GM21619 (cell line): ENCODE measurements around the gene IFNA8.
A peak's percentile ranks its signal among the peaks of the same experiment; 100 is the strongest.
"Not testable (repeated sequence)": the region's sequence is repeated elsewhere in the genome, so short reads cannot be mapped to it uniquely, and the experiment has no call there.

Experiments
- ATAC-seq: cut with Tn5 transposase; IDR thresholded peaks from one replicate; pipeline ENCODE4 v1.9.1; 2021; ENCODE audit not compliant: unreplicated experiment

The IFNA8 gene

DNA sequence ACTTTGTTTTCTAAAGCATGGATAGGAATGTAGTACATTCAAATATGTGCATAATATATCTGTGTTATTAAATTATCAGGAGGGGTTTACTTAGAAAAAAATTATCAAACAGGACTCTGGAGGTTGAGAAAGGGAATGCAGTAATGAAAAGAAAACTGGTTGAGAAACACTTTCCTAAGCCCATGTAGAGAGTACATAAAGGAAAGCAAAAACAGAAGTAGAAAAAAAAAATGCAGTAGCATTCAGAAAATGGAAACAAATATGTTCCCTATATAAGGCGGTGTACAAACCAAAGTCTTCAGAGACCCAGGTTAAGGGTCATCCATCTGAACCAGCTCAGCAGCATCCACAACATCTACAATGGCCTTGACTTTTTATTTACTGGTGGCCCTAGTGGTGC lies at the start of gene IFNA8:
IFNA8 (plus strand) TSS at position 301 of the 400 bp plus-strand sequence; CDS start at position 361, 60 bp downstream.
- no peak for ATAC-seq

- ATAC-seq: no peak
Measured at GRCh38 chr9:21362287-21362686, 46.6 kb upstream of the IFNA8 start.

GRCh38 chr9:21367169-21367568 lies 41.7 kb upstream of the IFNA8 start:
- ATAC-seq: peak; percentile 80

DNA sequence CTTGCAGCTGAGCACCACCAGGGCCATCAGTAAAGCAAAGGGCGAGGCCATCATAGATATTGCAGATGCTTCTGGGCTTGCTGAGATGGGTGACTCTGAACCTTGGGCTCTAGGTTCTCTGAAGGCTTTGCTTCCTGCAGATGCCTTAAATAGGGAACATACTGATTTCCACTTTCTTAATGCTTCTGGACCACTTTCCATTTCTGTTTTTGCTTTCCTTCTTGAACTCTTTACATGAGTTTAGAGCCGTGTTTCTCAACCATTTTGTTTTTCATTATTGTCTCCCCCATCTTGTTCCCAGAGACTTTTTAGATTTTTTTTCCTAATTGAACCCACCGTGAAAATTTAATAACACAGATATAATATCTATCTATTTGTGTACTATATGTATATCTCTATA lies 41.0 kb upstream of the IFNA8 start, which contains the start of gene IFNA13:
IFNA13 (minus strand) TSS at position 101 of the 400 bp plus-strand sequence; CDS start at position 54, 47 bp downstream.
- no peak for ATAC-seq

DNA sequence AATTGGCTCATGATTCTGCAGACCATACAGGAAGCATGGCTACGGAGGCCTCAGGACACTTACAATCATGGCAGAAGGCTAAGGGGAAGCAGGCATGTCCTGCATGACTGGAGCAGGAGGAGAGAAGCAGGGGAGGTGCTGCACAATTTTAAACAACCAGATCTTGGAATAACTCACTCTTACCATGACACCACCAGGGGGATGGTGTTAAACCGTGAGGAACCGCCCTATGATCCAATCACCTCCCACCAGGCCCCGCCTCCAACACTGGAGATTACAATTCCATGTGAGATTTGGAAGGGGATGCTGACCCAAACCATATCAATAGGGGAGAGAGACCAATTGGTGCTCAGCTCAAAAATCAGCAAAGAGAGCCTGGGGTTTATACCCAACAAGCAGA lies 37.5 kb upstream of the IFNA8 start:
- not testable (repeated sequence) for ATAC-seq

DNA sequence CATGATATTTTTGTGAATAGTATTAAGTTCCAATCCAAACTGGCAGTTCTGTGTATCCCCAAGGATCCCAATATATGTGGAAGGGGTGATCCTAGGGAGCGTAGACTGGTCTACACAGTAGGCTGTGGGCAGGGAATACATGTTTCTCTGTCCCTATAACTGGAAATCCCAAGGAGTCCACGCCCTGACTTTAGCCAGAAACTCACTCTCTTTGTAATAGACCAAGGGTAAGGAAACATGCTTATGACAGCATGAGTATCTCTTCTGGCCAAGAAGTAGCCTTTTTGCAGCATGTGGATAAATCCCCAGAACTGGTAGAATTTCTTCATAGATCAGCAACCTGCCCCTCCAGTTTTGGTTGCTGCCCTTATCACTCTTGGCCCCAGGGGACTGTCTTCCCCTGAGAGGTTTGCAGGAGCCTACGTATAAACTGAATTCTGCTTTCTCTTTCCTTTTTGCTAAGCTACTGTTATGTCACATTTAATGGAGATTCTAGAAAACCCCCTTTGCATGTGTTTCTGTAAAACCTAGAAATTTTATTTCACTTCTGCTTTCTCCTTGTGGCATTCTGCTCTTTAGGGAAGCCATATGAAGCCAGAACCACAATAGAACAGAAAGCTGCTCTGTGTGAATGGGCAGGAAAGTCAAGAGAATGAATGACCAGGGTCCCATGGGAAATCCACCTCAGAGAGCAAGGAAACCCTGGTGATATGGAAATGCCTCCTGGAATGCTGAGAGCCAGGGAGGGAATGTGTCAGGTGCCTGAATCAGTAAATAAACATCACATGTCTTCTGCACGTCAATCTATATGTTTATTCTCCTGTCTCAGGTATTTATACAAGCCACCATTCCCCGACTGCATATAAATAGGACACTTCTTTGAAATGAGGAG lies 27.2 kb upstream of the IFNA8 start:
- peak; percentile 97 for ATAC-seq

- no peak for ATAC-seq
Measured at GRCh38 chr9:21383627-21384026, 25.3 kb upstream of the IFNA8 start.

DNA sequence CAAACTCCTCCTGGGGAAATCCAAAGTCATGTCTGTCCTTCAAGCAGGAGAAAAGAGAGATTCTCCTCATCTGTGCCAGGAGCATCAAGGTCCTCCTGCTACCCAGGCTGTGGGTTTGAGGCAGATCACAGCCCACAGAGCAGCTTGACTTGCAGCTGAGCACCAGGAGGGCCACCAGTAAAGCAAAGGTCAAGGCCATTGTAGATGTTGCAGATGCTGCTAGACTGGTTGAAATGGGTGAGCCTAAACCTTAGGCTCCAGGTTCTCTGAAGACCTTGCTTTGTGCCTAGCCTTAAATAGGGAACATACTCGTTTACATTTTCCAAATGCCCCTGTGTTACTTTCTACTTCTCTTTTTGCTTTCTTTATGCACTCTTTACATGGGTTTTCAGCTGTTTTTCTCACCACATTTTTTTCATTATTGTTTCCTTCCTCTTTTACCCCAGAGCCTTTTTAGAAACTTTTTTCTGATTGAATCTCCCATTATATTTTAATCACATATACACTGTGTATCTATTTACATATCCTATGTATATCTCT lies 23.7 kb upstream of the IFNA8 start, which contains the start of gene IFNA2:
IFNA2 (minus strand) TSS at position 268 of the 540 bp plus-strand sequence; CDS start at position 199, 69 bp downstream.
- no peak for ATAC-seq

- ATAC-seq: peak; percentile 83
Measured at GRCh38 chr9:21392270-21392669, 16.6 kb upstream of the IFNA8 start.

GRCh38 chr9:21395778-21396717 lies 12.9 kb upstream of the IFNA8 start:
- ATAC-seq: peak; percentile 57

DNA sequence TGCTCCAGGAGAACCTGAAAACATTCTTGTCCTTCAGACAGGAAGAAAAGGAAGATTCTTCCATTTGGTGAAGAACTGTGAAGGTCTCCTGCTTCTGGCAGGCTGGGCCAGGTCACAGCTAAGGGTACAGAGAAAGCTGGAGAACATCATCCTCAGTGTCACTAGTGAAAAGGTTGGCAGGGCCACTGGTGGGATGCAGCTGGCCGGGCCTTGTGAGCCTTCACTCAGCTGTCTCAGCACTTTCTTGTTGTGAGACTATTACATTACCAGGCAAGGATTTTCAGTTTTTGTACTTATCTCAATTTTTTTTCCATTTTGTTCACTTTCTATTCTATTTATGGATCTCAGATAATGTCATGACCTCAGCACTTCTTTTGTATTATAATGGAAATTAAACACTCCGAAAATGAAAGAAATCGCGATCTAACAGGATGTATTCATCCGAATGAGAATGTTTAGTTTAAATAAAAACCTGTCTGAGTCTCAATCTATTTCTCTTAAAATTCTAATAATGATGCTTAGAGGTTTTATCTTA lies 9.9 kb upstream of the IFNA8 start:
- ATAC-seq: no peak

- ATAC-seq: no peak
Measured at GRCh38 chr9:21399956-21400355, 9.0 kb upstream of the IFNA8 start.

- ATAC-seq: peak; percentile 52
Measured at GRCh38 chr9:21402386-21403251, 6.3 kb upstream of the IFNA8 start.

DNA sequence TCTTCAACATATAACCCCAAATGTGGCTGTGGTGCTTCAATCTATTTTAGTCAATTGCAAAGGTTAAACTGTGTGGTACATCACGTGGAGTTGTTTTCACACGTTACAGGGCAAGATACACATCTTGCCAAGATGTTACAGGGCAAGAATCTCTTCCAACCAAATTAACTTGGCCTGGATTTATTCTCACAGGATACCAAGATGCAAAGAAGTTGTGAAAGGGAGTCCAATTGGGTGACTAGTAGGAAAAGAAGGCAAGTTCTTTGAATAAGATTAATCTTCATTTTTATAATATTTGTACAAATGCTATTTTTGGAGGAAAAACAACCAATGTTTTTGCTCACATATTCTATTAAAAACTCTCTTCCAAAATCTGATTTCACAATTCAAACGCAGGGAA lies 4.8 kb upstream of the IFNA8 start:
- no peak for ATAC-seq

- ATAC-seq: no peak
Measured at GRCh38 chr9:21412107-21412506, 3.2 kb downstream of the IFNA8 start.

- ATAC-seq: no peak
Measured at GRCh38 chr9:21413151-21413550, 4.2 kb downstream of the IFNA8 start.

DNA sequence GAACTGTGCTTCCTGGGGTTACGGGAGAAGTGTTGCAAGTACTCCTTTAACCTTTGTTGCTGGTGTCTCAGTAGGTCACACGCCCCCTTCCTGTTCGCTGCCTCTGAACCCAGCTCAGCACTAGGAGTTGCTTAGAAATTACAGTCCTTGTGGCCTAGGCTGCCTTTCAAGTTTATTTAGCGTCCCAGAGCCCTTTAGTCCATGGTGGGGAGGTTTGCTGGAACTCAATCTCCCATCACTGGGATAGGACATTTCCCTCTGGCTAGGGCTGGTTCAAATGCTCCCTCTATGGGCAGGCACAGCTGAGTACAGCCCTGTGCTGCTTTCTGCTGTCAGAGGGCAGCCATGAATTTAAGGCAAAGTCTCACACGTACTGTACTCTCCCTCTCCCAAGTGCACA lies 4.7 kb downstream of the IFNA8 start:
- no peak for ATAC-seq

GRCh38 chr9:21414220-21414940 lies 5.5 kb downstream of the IFNA8 start:
- no peak for ATAC-seq
